GM12878 (cell line): ENCODE data around the gene ZNF391. TPM values are rescaled to one million over a fixed set of nuclear protein-coding genes. Genes with fewer than 3 reads are reported as not detected.

ENCODE experiments used
- ATAC-seq: fragments of 200-7000 bp; cut with Tn5 transposase; 3 replicates; pipeline ENCODE4 v1.9.1; 2020; ENCODE audit warnings: mild to moderate bottlenecking, moderate library complexity
- BruUV-seq: library from RNA; stranded (reverse); fragments of 400-500 nt; replicated peaks from 2 replicates; lab custom pipeline; 2021; lab: Mats Ljungman, UMichigan
- CTCF ChIA-PET: fragments of 300-600 bp; sonication (Branson Sonifier 250); formaldehyde crosslinking; extraction: SDS; loops from one replicate; lab custom pipeline; 2021; ENCODE audit warnings: inconsistent platforms; lab: Yijun Ruan, JAX
- POLR2A ChIA-PET: fragments of 350-600 bp; formaldehyde crosslinking; extraction: SDS; loops from one replicate; lab custom pipeline; 2021; ENCODE audit warnings: inconsistent platforms; lab: Charles Lee
- RAD21 ChIA-PET: fragments of 300-600 bp; sonication (Branson Sonifier 250); formaldehyde crosslinking; loops from one replicate; lab custom pipeline; 2023; ENCODE audit warnings: antibody characterized with exemption; ENCODE audit not compliant: unreplicated experiment; lab: Charles Lee
- SMC1A ChIA-PET: fragments of 300-600 bp; sonication (Branson Sonifier 250); formaldehyde crosslinking; loops from one replicate; lab custom pipeline; 2023; ENCODE audit not compliant: unreplicated experiment, uncharacterized antibody; lab: Charles Lee
- DNase-seq: peaks from one replicate; pipeline ENCODE4 v3.0.0-alpha.2; 2011; ENCODE audit warnings: low read depth, low spot score
- FAIRE-seq: peaks from 3 replicates; lab custom pipeline; 2011; peaks lifted over from hg19 to GRCh38; lab: Jason Lieb, UNC
- H2AFZ ChIP-seq: 2 replicates; pipeline ENCODE4 v1.6.0; 2011; ENCODE audit warnings: low read depth, low read length, control low read depth; ENCODE audit not compliant: control insufficient read depth
- H3K27ac ChIP-seq: 2 replicates; pipeline ENCODE4 v1.5.1; 2011; ENCODE audit warnings: control low read depth; ENCODE audit not compliant: control insufficient read depth, insufficient read depth
- H3K27me3 ChIP-seq, 2 experiments: replicated peaks in 1 of 2; 2 replicates each; pipeline versions ENCODE4 v1.6.0 to v1.6.1; 2011; ENCODE audit warnings: low read length in 1 of 2; ENCODE audit not compliant: control insufficient read depth in 2 of 2, insufficient read depth in 2 of 2
- H3K36me3 ChIP-seq, 2 experiments: 2 replicates each; pipeline ENCODE4 v1.5.1; 2011; ENCODE audit warnings: low read length in 1 of 2; ENCODE audit not compliant: control insufficient read depth in 2 of 2, insufficient read depth in 2 of 2
- H3K4me1 ChIP-seq: 2 replicates; pipeline ENCODE4 v1.6.1; 2011; ENCODE audit warnings: mild to moderate bottlenecking, low read length, moderate library complexity, mixed read lengths; ENCODE audit not compliant: control insufficient read depth, insufficient read depth
- H3K4me2 ChIP-seq: 2 replicates; pipeline ENCODE4 v1.6.0; 2011; ENCODE audit warnings: control low read depth; ENCODE audit not compliant: control insufficient read depth, insufficient read depth
- H3K4me3 ChIP-seq: fragments of 200-600 bp; sonication (generic); 2 replicates; pipeline ENCODE4 v1.5.1; 2016
- H3K79me2 ChIP-seq: 2 replicates; pipeline ENCODE4 v1.6.0; 2011; ENCODE audit warnings: low read length; ENCODE audit not compliant: control insufficient read depth, insufficient read depth
- H3K9ac ChIP-seq: 2 replicates; pipeline ENCODE4 v1.8.0; 2011; ENCODE audit warnings: low read length, control low read depth, mixed read lengths; ENCODE audit not compliant: control insufficient read depth, insufficient read depth
- H3K9me3 ChIP-seq: replicated peaks from 3 replicates; pipeline ENCODE4 v1.5.1; 2011; ENCODE audit warnings: mild to moderate bottlenecking, low read length; ENCODE audit not compliant: control insufficient read depth, insufficient read depth
- H4K20me1 ChIP-seq: 2 replicates; pipeline ENCODE4 v1.6.0; 2011; ENCODE audit not compliant: control insufficient read depth, insufficient read depth
- BCL3 ChIP-seq: IDR thresholded peaks from 2 replicates; pipeline ENCODE4 v1.6.1; 2011; ENCODE audit warnings: borderline replicate concordance, low read depth, mild to moderate bottlenecking, moderate library complexity, low read length; ENCODE audit not compliant: insufficient read depth, poor library complexity, severe bottlenecking
- BHLHE40 ChIP-seq, 2 experiments: fragments of 450-650 bp in 1 of 2; IDR thresholded peaks; 2 replicates each; pipeline ENCODE4 v1.6.1; 2011 to 2017; ENCODE audit warnings: low read depth in 2 of 2, borderline replicate concordance in 1 of 2, improper control_type of control experiment in 1 of 2, low read length in 1 of 2, mild to moderate bottlenecking in 1 of 2
- CHD2 ChIP-seq: IDR thresholded peaks from 2 replicates; pipeline ENCODE4 v1.6.1; 2011; ENCODE audit warnings: low read depth, low read length, improper control_type of control experiment, borderline replicate concordance
- GABPA ChIP-seq: IDR thresholded peaks from 2 replicates; pipeline ENCODE4 v1.6.1; 2014; ENCODE audit warnings: antibody characterized with exemption, low read depth, mild to moderate bottlenecking, inconsistent platforms
- LARP7 ChIP-seq: fragments of 450-650 bp; IDR thresholded peaks from 2 replicates; pipeline ENCODE4 v1.6.1; 2017; ENCODE audit warnings: mild to moderate bottlenecking
- MTA2 ChIP-seq: fragments of 450-650 bp; IDR thresholded peaks from 2 replicates; pipeline ENCODE4 v1.6.1; 2016; ENCODE audit warnings: low read depth, mild to moderate bottlenecking, moderate library complexity
- MXI1 ChIP-seq: fragments of 150-350 bp; IDR thresholded peaks from 2 replicates; pipeline ENCODE4 v1.6.1; 2011; ENCODE audit warnings: low read depth, mild to moderate bottlenecking, inconsistent platforms, low read length, improper control_type of control experiment
- NFYA ChIP-seq: IDR thresholded peaks from 2 replicates; pipeline ENCODE4 v1.6.1; 2011; ENCODE audit warnings: low read depth, mild to moderate bottlenecking, low read length, improper control_type of control experiment, borderline replicate concordance
- ZNF687 ChIP-seq: fragments of 450-650 bp; IDR thresholded peaks from 2 replicates; pipeline ENCODE4 v1.6.1; 2017; ENCODE audit warnings: mild to moderate bottlenecking, moderate library complexity
- WGBS: methylation state at CpG from one replicate; pipeline ENCODE4 v1.1.6; 2016; ENCODE audit warnings: low lambda C conversion rate; ENCODE audit not compliant: insufficient replicate concordance, insufficient coverage; ENCODE audit errors: missing lambda C conversion rate; 5-methylcytosine and 5-hydroxymethylcytosine counted together
- in situ Hi-C: fragments of 300-500 bp; cut with MboI; formaldehyde crosslinking; loops from 9 replicates; pipeline ENCODE4 v1.14.3; 2018; ENCODE audit warnings: mixed read lengths
- intact Hi-C: fragments of 100-400 bp; cut with micrococcal nuclease; formaldehyde crosslinking; loops from one replicate; pipeline ENCODE4 v1.14.2; 2022; ENCODE audit not compliant: unreplicated experiment
- polyA plus RNA-seq, 11 experiments: library from polyadenylated mRNA; depleted of rRNA in 4 of 11; unstranded in 6 of 11; stranded (reverse) in 5 of 11; fragments of >200 nt; fragmentation: Nextera tagmentation in 4 of 11; fragmentation: Illumina TruSeq in 1 of 11; extraction: Ambion mirVana in 4 of 11; extraction: Trizol in 1 of 11; gene quantifications; 1 replicate in 1 of 11; 2 replicates in 10 of 11; pipeline versions ENCODE4 v1.2.1 to v1.2.3, GENCODE V29; 2011 to 2016; ENCODE audit warnings: inconsistent platforms in 2 of 11, missing spikeins in 2 of 11, low read depth in 1 of 11
- total RNA-seq, 4 experiments: library from RNA; depleted of rRNA in 3 of 4; stranded (reverse); fragments of >200 nt in 3 of 4; fragmentation: Illumina TruSeq in 1 of 4; extraction: Trizol in 1 of 4; gene quantifications; 2 replicates each; pipeline versions ENCODE4 v1.2.1 to v1.2.3, GENCODE V29; 2013 to 2021

The ZNF391 gene
- total and polyA plus RNA-seq, 10 of the 15 experiments (the other 5 are each of a cell fraction or from before 2014, with no cell fraction given), result 0.42 to 1.9 (median 1.0) TPM

- 60% methylated on average over 1 of the region's 1 CpG for WGBS
- in situ Hi-C loops, result loop anchor here (25.0 kb wide), 1 partner anchor 732 kb away; the partner anchor contains the start of gene ZNF322
- TF ChIP-seq NFYA (no peak), MTA2 (no peak), LARP7 (no peak), CHD2 (no peak), ZNF687 (no peak), BHLHE40 (IDR thresholded peaks at IDR 0.05; ENCODE audit: borderline replicate concordance in 1 of 2, low read depth in 2 of 2, low read length in 1 of 2) (no peak), BCL3 (no peak), GABPA (no peak), MXI1 (no peak)
- H3K9ac ChIP-seq, result no peak overlapping the region
- no peaks in the 10 kb centered on the region for H3K36me3 ChIP-seq
- DNase-seq, result no peak
- no peak for ATAC-seq
- H4K20me1 ChIP-seq, result no peaks in the 10 kb centered on the region
- no peaks in the 10 kb centered on the region for H3K4me1 ChIP-seq
- ChIA-PET RAD21 (no interaction called here), SMC1A (no interaction called here), CTCF (no interaction called here), POLR2A (no interaction called here)
- no peak overlapping the region for H3K4me3 ChIP-seq
- H3K27me3 ChIP-seq, result no peaks in the 10 kb centered on the region
- intact Hi-C loops, result no loop called here
- no peaks in the 10 kb centered on the region for H3K79me2 ChIP-seq
- no peak overlapping the region for H2AFZ ChIP-seq
- no peaks in the 10 kb centered on the region; the same call in 1 of the 3 replicates for H3K9me3 ChIP-seq
- H3K27ac ChIP-seq, result no peak overlapping the region
- no TSS peak for BruUV-seq
- no peak overlapping the region for H3K4me2 ChIP-seq
- FAIRE-seq, result no peak
Observed at GRCh38 chr6:27394073-27394472, 5.5 kb downstream of the ZNF391 start.
